Spleen (tissue), 11 donors: ENCODE data around the gene DCST2. TPM values are rescaled to one million over a fixed set of nuclear protein-coding genes. Genes with fewer than 3 reads are reported as not detected.
"Not testable (repeated sequence)": the region's sequence is repeated elsewhere in the genome, so short reads cannot be mapped to it uniquely, and the experiment has no call there.

Experiments
- DNase-seq: peaks from one replicate; pipeline ENCODE4 v3.0.0-alpha.2; 2020
- H3K27ac ChIP-seq, 8 donors: fragments of 200-600 bp; sonication (generic) in 7 of 8; 1 replicate in 4 of 8; 2 replicates in 4 of 8; pipeline versions ENCODE4 v1.5.0 to v1.8.0; 2016 to 2021; ENCODE audit warnings: inconsistent platforms in 4 of 8, mild to moderate bottlenecking in 4 of 8, moderate library complexity in 1 of 8
- H3K27me3 ChIP-seq, 7 donors: fragments of 200-600 bp; sonication (generic) in 6 of 7; replicated peaks in 1 of 7; 1 replicate in 4 of 7; 2 replicates in 3 of 7; pipeline versions ENCODE4 v1.5.0 to v1.8.0; 2016 to 2021; ENCODE audit warnings: inconsistent platforms in 3 of 7, mild to moderate bottlenecking in 1 of 7
- H3K36me3 ChIP-seq, 6 donors: fragments of 200-600 bp; sonication (generic) in 5 of 6; 1 replicate in 4 of 6; 2 replicates in 2 of 6; pipeline versions ENCODE4 v1.5.0 to v1.8.0; 2016 to 2021; ENCODE audit warnings: inconsistent platforms in 2 of 6
- H3K4me1 ChIP-seq, 6 donors: fragments of 200-600 bp; sonication (generic) in 5 of 6; 1 replicate in 3 of 6; 2 replicates in 3 of 6; pipeline versions ENCODE4 v1.5.0 to v1.8.0; 2016 to 2021; ENCODE audit warnings: inconsistent platforms in 3 of 6
- H3K4me3 ChIP-seq, 8 donors: fragments of 200-600 bp; sonication (generic) in 7 of 8; 1 replicate in 4 of 8; 2 replicates in 4 of 8; pipeline versions ENCODE4 v1.5.0 to v1.8.0; 2016 to 2021; ENCODE audit warnings: inconsistent platforms in 4 of 8, mild to moderate bottlenecking in 4 of 8, moderate library complexity in 2 of 8
- H3K9me3 ChIP-seq, 8 donors: fragments of 200-600 bp; sonication (generic) in 7 of 8; 1 replicate in 4 of 8; 2 replicates in 4 of 8; pipeline versions ENCODE4 v1.5.0 to v1.8.0; 2016 to 2021; ENCODE audit warnings: inconsistent platforms in 4 of 8
- POLR2A ChIP-seq, 3 donors: fragments of 450-650 bp; IDR thresholded peaks; one replicate each; pipeline ENCODE4 v1.5.1; 2017; ENCODE audit warnings: antibody characterized with exemption in 3 of 3, mild to moderate bottlenecking in 1 of 3
- POLR2AphosphoS5 ChIP-seq, 3 donors: sonication (generic); formaldehyde crosslinking; IDR thresholded peaks; one replicate each; pipeline ENCODE4 v1.5.1; 2017; ENCODE audit warnings: antibody characterized with exemption in 3 of 3
- WGBS, 5 donors: extraction: QIAGEN DNeasy Blood & Tissue Kit in 3 of 5; methylation state at CpG; one replicate each; pipeline versions ENCODE4 v1.1.5 to v1.1.7; 2013 to 2018; 5-methylcytosine and 5-hydroxymethylcytosine counted together
- intact Hi-C: fragments of 100-400 bp; cut with DNase I; formaldehyde crosslinking; loops from one replicate; pipeline ENCODE4 v1.15.0; 2023; ENCODE audit warnings: low total_unique reads
- polyA plus RNA-seq, 3 donors: library from polyadenylated mRNA; stranded (reverse); fragments of 200-250 nt; gene quantifications; one replicate each; pipeline ENCODE4 v1.2.1, GENCODE V29; 2013
- total RNA-seq, 7 donors: library from RNA; depleted of rRNA in 3 of 7; stranded (reverse); fragments of >200 nt in 3 of 7; fragmentation: NEBNext Ultra II Directional in 4 of 7; extraction: Animal tissue kit (Norgen Biotek cat#: 25700) in 4 of 7; gene quantifications; one replicate each; pipeline versions ENCODE4 v1.1.0 to v1.2.1, GENCODE V29; 2016 to 2021
- TF ChIP-seq, protein P1 (sequence below), 11 experiments: fragments of 200-600 bp in 7 of 11; fragments of 450-650 bp in 4 of 11; sonication (generic) in 4 of 11; IDR thresholded peaks in 8 of 11; conservative IDR thresholded peaks in 3 of 11; 1 replicate in 7 of 11; 2 replicates in 4 of 11; pipeline versions ENCODE4 v1.4.0 to v1.8.0; 2016 to 2021; ENCODE audit warnings: antibody characterized with exemption in 11 of 11, inconsistent platforms in 4 of 11, mild to moderate bottlenecking in 1 of 11
- donor health status: healthy with polysubstance abuse.
- donor health status: DM: no; HTN: no; CAD: no; lungs with moderate emphysema.
- donor health status: DM: no; HTN: no; CAD: no.
- donor health status: Bipolar disorder and iron deficiency.
- donor health status: healthy.
- donor health status: DM: no; HTN: no; CAD: no.
- donor health status: DM: yes; HTN: yes; CAD: no.

DCST2 gene
- total and polyA plus RNA-seq, 10 donors = 0.54 to 4.1 (median 1.0) TPM; not detected in 1

DNA sequence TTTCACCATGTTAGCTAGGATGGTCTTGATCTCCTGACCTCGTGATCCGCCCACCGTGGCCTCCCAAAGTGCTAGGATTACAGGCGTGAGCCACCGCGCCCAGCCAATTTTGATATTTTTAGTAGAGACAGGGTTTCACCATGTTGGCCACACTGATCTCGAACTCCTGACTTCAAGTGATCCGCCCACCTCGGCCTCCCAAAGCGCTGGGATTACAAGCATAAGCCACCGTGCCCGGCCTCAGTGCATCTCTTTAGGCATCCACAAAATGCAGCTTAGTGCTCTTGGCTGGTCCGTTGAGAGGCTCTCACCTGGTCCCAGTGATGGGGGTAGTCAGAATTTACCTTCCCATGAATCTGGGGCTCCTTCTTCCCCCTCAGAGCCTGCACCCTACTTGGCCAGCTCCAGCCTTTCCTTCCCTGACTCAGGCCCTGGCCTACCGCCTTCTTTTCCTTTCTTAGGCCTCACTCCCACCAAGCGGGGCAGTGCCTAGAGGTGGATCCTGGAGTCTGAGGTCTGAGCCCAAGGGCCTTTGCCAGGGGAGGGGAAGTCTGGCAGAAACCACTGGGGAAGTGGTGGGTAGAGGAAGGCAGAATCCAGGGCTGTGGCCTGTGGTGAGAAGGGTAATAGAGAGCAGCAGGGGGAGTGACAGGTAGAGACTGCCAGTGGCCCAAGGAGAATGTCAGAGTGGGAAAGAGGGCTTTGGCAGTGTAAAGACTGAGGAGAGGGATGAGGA lies 36.4 kb downstream of the DCST2 start:
- peaks cover 0 to 15% (median 0%) of the 10 kb centered on the region in 6 donors for H3K36me3 ChIP-seq
- WGBS, 5 donors = 73 to 82% (median 78%) methylated on average over 15 of the region's 15 CpGs
- no peaks in the 10 kb centered on the region for H3K9me3 ChIP-seq
- peaks cover 16 to 67% (median 31%) of the 10 kb centered on the region in 6 donors for H3K4me1 ChIP-seq
- intact Hi-C loops = no loop called here
- no peak overlapping the region for H3K4me3 ChIP-seq
- H3K27me3 ChIP-seq = no peaks in the 10 kb centered on the region
- no peak for TF ChIP-seq POLR2AphosphoS5 (IDR thresholded peaks at IDR 0.05)
- TF ChIP-seq, protein P1, sequence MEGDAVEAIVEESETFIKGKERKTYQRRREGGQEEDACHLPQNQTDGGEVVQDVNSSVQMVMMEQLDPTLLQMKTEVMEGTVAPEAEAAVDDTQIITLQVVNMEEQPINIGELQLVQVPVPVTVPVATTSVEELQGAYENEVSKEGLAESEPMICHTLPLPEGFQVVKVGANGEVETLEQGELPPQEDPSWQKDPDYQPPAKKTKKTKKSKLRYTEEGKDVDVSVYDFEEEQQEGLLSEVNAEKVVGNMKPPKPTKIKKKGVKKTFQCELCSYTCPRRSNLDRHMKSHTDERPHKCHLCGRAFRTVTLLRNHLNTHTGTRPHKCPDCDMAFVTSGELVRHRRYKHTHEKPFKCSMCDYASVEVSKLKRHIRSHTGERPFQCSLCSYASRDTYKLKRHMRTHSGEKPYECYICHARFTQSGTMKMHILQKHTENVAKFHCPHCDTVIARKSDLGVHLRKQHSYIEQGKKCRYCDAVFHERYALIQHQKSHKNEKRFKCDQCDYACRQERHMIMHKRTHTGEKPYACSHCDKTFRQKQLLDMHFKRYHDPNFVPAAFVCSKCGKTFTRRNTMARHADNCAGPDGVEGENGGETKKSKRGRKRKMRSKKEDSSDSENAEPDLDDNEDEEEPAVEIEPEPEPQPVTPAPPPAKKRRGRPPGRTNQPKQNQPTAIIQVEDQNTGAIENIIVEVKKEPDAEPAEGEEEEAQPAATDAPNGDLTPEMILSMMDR (IDR thresholded peaks at IDR 0.05 in 8 of 11, conservative IDR thresholded peaks at IDR 0.05 in 3 of 11) = no peak
- peak; percentile 63 for DNase-seq
- H3K27ac ChIP-seq = no peak overlapping the region

DNA sequence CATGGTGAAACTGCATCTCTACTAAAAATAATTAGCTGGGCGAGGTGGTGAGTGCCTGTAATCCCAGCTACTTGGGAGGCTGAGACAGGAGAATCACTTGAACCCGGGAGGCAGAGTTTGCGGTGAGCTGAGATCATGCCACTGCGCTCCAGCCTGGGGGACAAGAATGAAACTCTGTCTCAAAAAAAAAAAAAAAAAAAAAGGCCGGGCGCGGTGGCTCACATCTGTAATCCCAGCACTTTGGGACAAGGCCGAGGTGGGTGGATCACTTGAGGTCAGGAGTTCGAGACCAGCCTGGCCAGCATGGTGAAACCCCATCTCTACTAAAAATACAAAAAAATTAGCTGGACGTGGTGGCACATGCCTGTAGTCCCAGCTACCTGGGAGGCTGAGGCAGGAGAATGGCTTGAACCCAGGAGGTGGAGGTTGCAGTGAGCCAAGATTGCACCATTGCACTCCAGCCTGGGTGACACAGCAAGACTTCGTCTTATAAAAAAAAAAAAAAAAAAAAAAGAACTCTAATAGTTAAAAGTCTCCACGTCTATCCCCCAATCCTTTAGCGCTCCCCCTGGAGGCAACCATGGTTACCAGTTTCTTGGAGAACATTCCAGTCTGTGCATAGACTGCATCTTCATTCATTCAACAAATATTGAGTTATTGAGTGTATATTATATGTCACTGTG lies 38.1 kb downstream of the DCST2 start:
- Histone ChIP-seq H3K36me3 (peaks cover 0 to 32% (median 11%) of the 10 kb centered on the region in 6 donors), H3K4me1 (peaks cover 16 to 53% (median 31%) of the 10 kb centered on the region in 6 donors)
- WGBS, 5 donors = 61 to 70% (median 69%) methylated on average over 12 to 13 of the region's 13 CpGs
- H3K4me3 ChIP-seq, intact Hi-C loops, H3K27ac ChIP-seq, H3K9me3 ChIP-seq, H3K27me3 ChIP-seq: not testable (repeated sequence)
- peak; percentile 32 for DNase-seq
- TF ChIP-seq, protein P1 (IDR thresholded peaks at IDR 0.05 in 8 of 11, conservative IDR thresholded peaks at IDR 0.05 in 3 of 11) = peak in 7 of 11 experiments; percentile 25 to 45 (median 35)

DNA sequence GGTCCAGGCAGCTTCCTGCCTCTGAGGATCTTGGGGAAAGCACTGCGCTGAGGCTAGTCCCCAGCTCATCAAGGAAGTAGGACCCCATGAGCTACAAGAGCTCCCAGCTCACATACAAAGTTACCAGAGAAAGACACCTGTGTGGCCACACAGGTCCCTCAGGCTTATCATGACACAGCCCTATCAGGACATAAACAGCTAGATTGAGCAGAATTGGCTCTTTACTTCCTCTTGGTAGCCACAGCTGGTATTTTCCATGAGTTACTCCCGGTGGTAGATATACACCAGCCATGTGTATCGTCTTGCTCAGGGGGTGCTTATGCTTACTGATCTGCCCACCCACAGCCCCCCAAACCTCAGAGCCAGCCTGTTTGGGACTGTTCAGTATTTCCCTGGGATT lies 39.0 kb downstream of the DCST2 start:
- 42 to 49% (median 48%) methylated on average over 2 to 3 of the region's 3 CpGs for WGBS, 5 donors
- no peaks in the 10 kb centered on the region for H3K27me3 ChIP-seq
- DNase-seq = peak; percentile 34

DNA sequence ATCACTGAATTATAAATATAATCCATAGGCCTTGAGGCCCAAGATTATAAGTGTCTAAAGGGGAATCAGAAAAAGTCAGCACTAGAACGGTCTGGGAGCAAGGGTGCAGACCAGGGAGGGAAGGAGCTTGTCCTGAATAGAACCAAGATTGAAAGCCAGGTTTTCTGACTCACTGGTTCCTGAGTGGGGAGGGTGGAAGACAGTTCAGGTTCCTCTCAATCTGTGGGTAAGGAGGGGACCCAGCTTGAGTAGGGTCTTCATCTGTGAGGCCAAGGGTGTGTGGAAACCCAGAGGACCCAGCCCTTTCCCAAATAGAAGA lies 39.4 kb downstream of the DCST2 start:
- Histone ChIP-seq H3K4me1 (peaks cover 6 to 53% (median 23%) of the 10 kb centered on the region in 6 donors), H3K36me3 (peaks cover 0 to 44% (median 21%) of the 10 kb centered on the region in 6 donors), H3K9me3 (no peaks in the 10 kb centered on the region), H3K4me3 (no peak overlapping the region), H3K27me3 (no peaks in the 10 kb centered on the region), H3K27ac (no peak overlapping the region)
- intact Hi-C loops = no loop called here
- TF ChIP-seq POLR2A (IDR thresholded peaks at IDR 0.05) (no peak), POLR2AphosphoS5 (IDR thresholded peaks at IDR 0.05) (no peak)
- TF ChIP-seq, protein P1 (IDR thresholded peaks at IDR 0.05 in 8 of 11, conservative IDR thresholded peaks at IDR 0.05 in 3 of 11) = no peak
- no peak for DNase-seq
- 63 to 79% (median 69%) methylated on average over 1 of the region's 1 CpG for WGBS, 5 donors

More for the DNA sequence above, 39.0 kb downstream of the DCST2 start:
- no peak overlapping the region for H3K4me3 ChIP-seq
- intact Hi-C loops = no loop called here
- H3K36me3 ChIP-seq = peaks cover 0 to 40% (median 18%) of the 10 kb centered on the region in 6 donors
- peaks cover 9 to 53% (median 24%) of the 10 kb centered on the region in 6 donors for H3K4me1 ChIP-seq
- no peaks in the 10 kb centered on the region for H3K9me3 ChIP-seq
- no peak overlapping the region for H3K27ac ChIP-seq
- no peak for TF ChIP-seq POLR2A (IDR thresholded peaks at IDR 0.05)
- TF ChIP-seq POLR2AphosphoS5 (IDR thresholded peaks at IDR 0.05) = no peak
- TF ChIP-seq, protein P1 (IDR thresholded peaks at IDR 0.05 in 8 of 11, conservative IDR thresholded peaks at IDR 0.05 in 3 of 11) = no peak
